Measurements from ENCODE around the gene CDK4. TPM values are rescaled to one million over a fixed set of nuclear protein-coding genes. Genes with fewer than 3 reads are reported as not detected.
A peak's percentile ranks its signal among the peaks of the same experiment; 100 is the strongest.

The CDK4 gene
- total and polyA plus RNA-seq, 2 of the 13 experiments (the other 11 are each of a cell fraction or from before 2014, with no cell fraction given) = 191 to 209 TPM

- TF ChIP-seq PAXIP1 (CRISPR knock-in tag; conservative IDR thresholded peaks at IDR 0.05) = peak; percentile 67
- no peak for TF ChIP-seq HOXA9 (CRISPR knock-in tag; IDR thresholded peaks at IDR 0.05; ENCODE audit: borderline replicate concordance)
- TF ChIP-seq ARID4A (CRISPR knock-in tag; IDR thresholded peaks at IDR 0.05; ENCODE audit: borderline replicate concordance) = peak; percentile 22; the same call in 1 of the 2 replicates
- 0 out of 2 replicates have a peak, but pooled peaks have one; percentile 13 for TF ChIP-seq ZBTB7B (CRISPR knock-in tag; IDR thresholded peaks at IDR 0.05)
- peak; percentile 71 for TF ChIP-seq HNF4A (CRISPR knock-in tag; IDR thresholded peaks at IDR 0.05)
- TF ChIP-seq PHF20 (CRISPR knock-in tag; IDR thresholded peaks at IDR 0.05) = peak; percentile 16; the same call in 1 of the 2 replicates
- peak; percentile 41; the same call in 1 of the 2 replicates for TF ChIP-seq ZNF292 (CRISPR knock-in tag; IDR thresholded peaks at IDR 0.05; ENCODE audit: borderline replicate concordance, low read depth)
- TF ChIP-seq GATAD2A (CRISPR knock-in tag; IDR thresholded peaks at IDR 0.05) = peak; percentile 24; the same call in 1 of the 2 replicates
- peak; percentile 18; the same call in 1 of the 2 replicates for TF ChIP-seq NCOR1 (IDR thresholded peaks at IDR 0.05; ENCODE audit: borderline replicate concordance, low read length)
- TF ChIP-seq USF2 (IDR thresholded peaks at IDR 0.05; ENCODE audit: low read depth, low read length) = no peak
- no peak for TF ChIP-seq USF2 (CRISPR knock-in tag; IDR thresholded peaks at IDR 0.05; ENCODE audit: borderline replicate concordance)
- peak; percentile 24; the same call in 1 of the 2 replicates for TF ChIP-seq RXRA (CRISPR knock-in tag; IDR thresholded peaks at IDR 0.05)
- TF ChIP-seq RFX1 (IDR thresholded peaks at IDR 0.05) = peak; percentile 42; the same call in 1 of the 2 replicates
- TF ChIP-seq RARA (CRISPR knock-in tag; IDR thresholded peaks at IDR 0.05) = peak; percentile 45; the same call in 1 of the 2 replicates
Measured at GRCh38 chr12:57735198-57735855, 16.8 kb downstream of the CDK4 start (continued).
